HG03442 (cell line): ENCODE results near the gene CEACAM3.
"Not testable (repeated sequence)": the region's sequence is repeated elsewhere in the genome, so short reads cannot be mapped to it uniquely, and the experiment has no call there.

Experiments
- ATAC-seq: cut with Tn5 transposase; IDR thresholded peaks from one replicate; pipeline ENCODE4 v1.9.1; 2021; ENCODE audit warnings: mild to moderate bottlenecking, moderate library complexity; ENCODE audit not compliant: unreplicated experiment

The CEACAM3 gene

GRCh38 chr19:41796362-41796761 is at the start of gene CEACAM3:
CEACAM3 (plus strand) TSS chr19:41796587; CDS start chr19:41796678, 91 bp downstream.
- no peak for ATAC-seq

- no peak for ATAC-seq
Observed at GRCh38 chr19:41746593-41747227, 49.7 kb upstream of the CEACAM3 start.

- ATAC-seq, result no peak
Observed at GRCh38 chr19:41748012-41748411, 48.4 kb upstream of the CEACAM3 start.

- not testable (repeated sequence) for ATAC-seq
Observed at GRCh38 chr19:41750248-41751134, 45.9 kb upstream of the CEACAM3 start.

DNA sequence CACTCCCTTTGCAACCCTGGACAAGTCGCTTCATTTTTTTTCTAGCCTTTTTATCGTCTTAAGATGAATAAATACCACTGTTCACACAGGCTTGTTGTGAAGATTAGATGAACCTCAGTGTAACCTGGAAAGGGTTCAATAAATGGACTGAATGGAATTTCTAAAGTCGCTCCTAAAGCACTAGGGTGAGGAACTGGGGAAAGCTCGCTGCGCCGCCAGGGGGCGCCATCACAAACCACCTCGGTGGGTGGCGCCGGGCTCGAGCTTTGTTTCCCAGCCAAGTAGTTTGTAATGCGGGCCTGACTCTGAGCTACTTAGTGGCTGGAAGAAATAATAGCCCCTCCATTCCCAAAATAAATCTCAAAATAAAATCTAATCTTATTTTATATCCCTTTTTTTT is 43.2 kb upstream of the CEACAM3 start:
- no peak for ATAC-seq

GRCh38 chr19:41753936-41754529 is 42.4 kb upstream of the CEACAM3 start:
- no peak for ATAC-seq

- ATAC-seq, result no peak
Observed at GRCh38 chr19:41755328-41755913, 41.0 kb upstream of the CEACAM3 start, which contains the start of gene CEACAM6. CEACAM6 (plus strand) TSS chr19:41755530; CDS start chr19:41755639, 109 bp downstream.

DNA sequence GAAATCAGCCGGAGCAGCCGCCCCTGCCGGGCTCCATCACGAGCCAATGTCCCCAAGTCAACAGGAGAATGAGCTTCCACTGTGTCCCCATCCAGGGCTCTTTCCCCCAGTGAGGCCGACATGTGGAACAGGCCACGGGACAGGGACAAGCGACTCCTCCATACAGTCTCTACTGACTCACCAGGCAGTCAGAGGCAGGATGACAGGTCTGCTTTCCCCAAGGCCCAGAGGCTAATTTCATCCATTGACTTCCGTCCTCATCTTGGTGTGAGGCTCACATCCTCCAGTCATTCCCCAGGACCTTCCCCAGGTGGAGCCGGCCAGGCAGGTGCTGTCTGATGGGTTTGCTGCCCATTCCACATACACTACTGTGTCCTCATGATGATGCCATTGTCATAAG is 37.5 kb upstream of the CEACAM3 start:
- no peak for ATAC-seq

DNA sequence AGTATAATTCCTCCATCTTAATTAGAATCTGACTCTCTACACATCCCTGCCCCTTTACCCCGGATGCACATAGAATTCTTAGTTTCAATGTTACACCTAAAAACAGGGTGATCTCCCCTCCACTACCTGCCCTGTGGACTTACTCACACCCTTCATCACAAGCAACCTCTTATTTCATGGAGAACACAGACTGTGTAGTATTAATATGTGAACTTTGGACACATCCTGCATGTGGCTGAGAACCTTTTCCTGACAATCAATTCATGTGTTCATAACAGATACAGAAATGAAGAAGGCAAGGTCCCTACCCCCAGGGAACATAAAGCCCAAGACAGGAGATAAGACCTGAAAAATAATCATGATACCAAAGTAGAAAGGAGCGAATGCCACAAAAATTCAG is 29.3 kb upstream of the CEACAM3 start:
- ATAC-seq, result no peak

- not testable (repeated sequence) for ATAC-seq
Observed at GRCh38 chr19:41768105-41768504, 28.3 kb upstream of the CEACAM3 start.

DNA sequence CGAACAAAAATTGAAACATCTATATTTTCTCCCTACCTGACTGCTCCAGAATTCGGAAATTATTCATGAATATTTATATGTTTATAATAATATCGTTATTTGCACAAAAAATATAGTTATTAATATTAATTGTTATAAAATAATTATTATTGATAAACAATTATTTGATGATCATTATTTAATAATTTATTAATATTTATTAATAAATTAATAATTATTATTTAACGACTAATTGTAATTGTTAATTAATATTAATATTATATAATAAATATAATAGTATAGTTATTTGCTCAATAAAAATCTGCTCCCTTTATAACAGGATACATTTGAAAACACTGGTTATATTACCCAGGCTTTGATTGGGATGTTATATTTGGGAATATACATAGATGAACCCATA is 26.8 kb upstream of the CEACAM3 start:
- ATAC-seq, result no peak

GRCh38 chr19:41771410-41771809 is 25.0 kb upstream of the CEACAM3 start:
- no peak for ATAC-seq

DNA sequence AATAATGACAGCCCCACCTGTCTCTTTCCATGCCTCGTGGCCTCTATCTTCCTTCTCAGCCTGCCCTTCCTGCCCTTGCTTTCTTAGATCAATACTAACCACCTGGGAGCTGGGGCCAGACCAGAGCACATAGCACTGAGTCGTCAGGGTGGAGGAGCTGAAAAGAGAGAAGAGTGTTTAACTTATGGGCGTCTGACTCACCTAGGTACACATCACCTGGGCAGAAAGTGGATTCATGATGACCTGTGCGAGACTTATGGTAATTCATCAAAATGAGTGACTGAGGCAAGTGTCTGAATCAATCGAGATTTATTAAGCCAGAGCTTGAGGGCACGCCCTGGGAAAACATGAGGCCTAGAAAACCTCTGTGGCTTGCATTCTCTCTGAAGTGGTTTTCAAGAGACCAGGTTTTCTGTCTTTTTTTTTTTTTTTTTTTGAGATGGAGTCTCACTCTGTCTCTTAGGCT is 21.8 kb upstream of the CEACAM3 start:
- no peak for ATAC-seq

DNA sequence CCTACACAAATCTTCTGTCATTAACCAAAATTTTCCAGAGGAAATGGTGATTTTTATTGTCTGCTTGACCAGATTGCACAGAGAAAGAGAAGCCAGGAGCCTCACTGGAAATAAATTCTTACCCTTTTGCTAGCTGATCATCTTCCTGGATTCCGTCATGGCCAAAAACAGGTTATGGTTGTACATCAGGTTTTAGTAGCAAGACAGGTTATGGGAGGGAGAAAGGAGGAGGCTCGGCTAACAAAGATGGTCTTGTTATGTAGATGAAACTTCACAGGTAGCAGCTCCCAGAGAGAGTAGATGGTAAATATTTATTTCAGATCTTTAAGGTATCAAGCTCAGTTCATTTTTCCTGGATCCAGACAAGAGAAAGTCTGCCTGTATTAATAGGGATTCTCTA is 19.7 kb upstream of the CEACAM3 start:
- ATAC-seq, result no peak

DNA sequence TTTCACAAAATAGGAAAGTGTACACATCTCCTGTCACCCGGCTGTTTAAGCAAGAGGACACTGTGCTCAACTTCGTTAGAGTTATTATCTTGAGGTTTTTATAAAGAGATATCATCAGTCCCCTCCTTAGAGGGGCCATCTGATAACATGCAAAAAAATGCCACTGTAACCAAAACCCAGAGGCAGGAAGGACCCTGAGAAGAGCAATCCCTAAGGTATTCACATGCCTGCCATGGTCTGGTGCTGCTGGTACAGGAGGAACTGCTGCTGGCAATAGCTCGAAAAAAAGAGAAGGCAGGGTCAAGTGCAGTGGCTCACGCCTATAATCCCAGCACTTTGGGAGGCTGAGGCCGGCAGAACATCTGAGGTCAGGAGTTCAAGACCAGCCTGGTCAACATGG is 12.8 kb upstream of the CEACAM3 start:
- ATAC-seq, result no peak

- no peak for ATAC-seq
Observed at GRCh38 chr19:41784312-41784711, 12.1 kb upstream of the CEACAM3 start.

DNA sequence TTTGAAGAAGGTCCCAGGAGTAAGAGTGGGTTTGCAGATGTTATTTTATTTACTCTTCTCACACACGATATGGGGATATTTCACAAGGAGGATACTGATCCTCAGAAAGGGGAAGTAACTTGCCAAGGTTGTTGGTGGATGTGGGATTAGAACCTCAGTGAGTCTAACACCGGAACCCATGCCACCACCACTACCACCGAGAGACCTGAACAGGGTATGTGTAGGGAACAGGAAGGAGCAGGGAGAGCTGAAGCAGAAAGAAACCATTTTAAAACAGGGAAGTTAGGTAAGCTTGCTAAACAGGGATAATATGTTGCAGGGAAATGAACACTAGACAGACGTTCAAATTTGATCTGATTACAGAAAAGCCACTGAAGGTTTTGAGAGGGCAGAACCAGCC is 11.6 kb upstream of the CEACAM3 start:
- ATAC-seq, result no peak

DNA sequence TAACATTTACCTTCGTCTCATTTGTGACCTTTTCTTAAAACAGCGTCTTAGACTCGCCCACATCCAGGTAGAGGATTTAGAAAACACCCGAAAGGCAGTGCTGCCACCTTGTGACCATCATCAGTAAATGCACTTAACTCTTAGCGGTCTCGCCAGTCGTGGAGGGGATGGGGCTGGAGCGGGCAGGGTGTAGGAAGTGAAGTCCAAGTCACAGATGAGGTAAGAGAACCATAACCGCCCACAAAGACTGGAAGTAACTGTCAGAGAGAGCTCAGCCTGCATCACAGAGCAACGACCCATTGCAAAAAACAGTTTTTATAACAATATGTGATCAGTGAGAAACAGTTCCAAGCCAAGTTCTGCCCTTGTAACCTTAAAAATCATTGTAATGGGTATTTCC is 10.7 kb upstream of the CEACAM3 start:
- ATAC-seq, result no peak

DNA sequence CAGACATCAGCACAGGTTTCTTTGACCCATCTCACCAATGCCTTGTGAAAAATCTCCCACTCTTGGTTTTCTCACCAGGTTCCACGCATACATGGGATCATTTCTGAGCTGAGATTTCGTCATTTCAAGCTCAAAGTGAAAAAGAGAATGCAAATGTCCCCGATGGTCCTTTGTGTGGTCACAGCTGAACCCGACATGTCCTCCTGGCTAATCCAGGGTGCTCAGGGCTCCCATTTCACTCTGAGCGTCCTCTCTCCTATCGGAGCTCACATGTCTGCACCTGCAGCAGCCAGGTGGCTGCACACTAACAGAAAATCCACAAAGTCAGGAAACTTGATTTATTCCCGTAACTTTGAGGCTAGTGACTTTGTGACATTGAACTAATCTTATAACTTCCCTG is 9.3 kb upstream of the CEACAM3 start:
- no peak for ATAC-seq

DNA sequence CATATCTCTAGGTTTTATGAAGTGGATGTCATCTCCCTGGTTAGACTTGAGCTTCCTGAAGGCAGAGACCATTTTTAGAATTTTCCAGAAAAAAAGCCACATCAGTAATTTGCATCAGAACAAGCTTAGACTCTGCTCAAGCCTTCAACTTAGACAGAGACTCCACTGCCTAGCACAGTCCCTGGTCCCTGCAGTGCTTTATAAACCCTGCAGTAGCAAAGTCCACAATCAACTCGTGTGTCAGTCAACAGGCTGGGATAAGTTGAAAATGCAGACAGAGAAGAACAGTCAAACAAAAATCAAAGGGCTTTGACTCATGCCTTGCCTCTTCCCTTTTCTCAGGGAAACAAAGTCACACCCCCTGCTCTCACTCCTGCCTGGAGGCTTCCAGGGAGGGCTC is 7.9 kb upstream of the CEACAM3 start:
- ATAC-seq, result not testable (repeated sequence)

- ATAC-seq, result not testable (repeated sequence)
Observed at GRCh38 chr19:41789053-41789452, 7.3 kb upstream of the CEACAM3 start.
